Kidney (tissue), 14 donors: ENCODE measurements around the gene GNG7. TPM values are rescaled to one million over a fixed set of nuclear protein-coding genes. Genes with fewer than 3 reads are reported as not detected.
A peak's percentile ranks its signal among the peaks of the same experiment; 100 is the strongest.

ENCODE experiments used
- DNase-seq, 5 donors: peaks; one replicate each; pipeline ENCODE4 v3.0.0-alpha.2; 2013 to 2020
- FAIRE-seq: peaks from 2 replicates; lab custom pipeline; 2012; peaks lifted over from hg19 to GRCh38; lab: Jason Lieb, UNC
- H3K27ac ChIP-seq, 2 donors: one replicate each; pipeline ENCODE4 v1.7.0; 2013; ENCODE audit warnings: low read depth in 2 of 2, low read length in 2 of 2, inconsistent platforms in 1 of 2
- H3K27me3 ChIP-seq: one replicate; pipeline ENCODE4 v1.7.1; 2013; ENCODE audit warnings: low read length, inconsistent platforms; ENCODE audit not compliant: control insufficient read depth, insufficient read depth
- H3K36me3 ChIP-seq, 3 donors: one replicate each; pipeline versions ENCODE4 v1.7.0 to v1.7.1; 2013; ENCODE audit warnings: low read length in 3 of 3, control low read depth in 1 of 3, inconsistent platforms in 1 of 3; ENCODE audit not compliant: insufficient read depth in 3 of 3, control insufficient read depth in 2 of 3
- H3K4me1 ChIP-seq, 3 donors: one replicate each; pipeline versions ENCODE4 v1.7.0 to v1.7.1; 2013; ENCODE audit warnings: low read length in 3 of 3, inconsistent platforms in 1 of 3, low read depth in 1 of 3; ENCODE audit not compliant: control insufficient read depth in 2 of 3, insufficient read depth in 2 of 3
- H3K4me3 ChIP-seq, 3 donors: one replicate each; pipeline versions ENCODE4 v1.7.0 to v1.8.1; 2013; ENCODE audit warnings: low read length in 3 of 3, control low read depth in 1 of 3, inconsistent platforms in 1 of 3
- H3K9ac ChIP-seq, 3 donors: one replicate each; pipeline versions ENCODE4 v1.7.0 to v1.7.1; 2013; ENCODE audit warnings: low read length in 3 of 3, control low read depth in 1 of 3, inconsistent platforms in 1 of 3
- H3K9me3 ChIP-seq, 3 donors: one replicate each; pipeline versions ENCODE4 v1.7.0 to v1.7.1; 2013; ENCODE audit warnings: low read length in 3 of 3, control low read depth in 1 of 3, inconsistent platforms in 1 of 3; ENCODE audit not compliant: control insufficient read depth in 2 of 3, insufficient read depth in 1 of 3
- intact Hi-C: fragments of 100-400 bp; cut with DNase I; formaldehyde crosslinking; loops from one replicate; pipeline ENCODE4 v1.11.1; 2022
- polyA plus RNA-seq: library from polyadenylated mRNA; stranded (reverse); fragments of 350-450 nt; fragmentation: Illumina TruSeq; extraction: RNeasy Lipid Tissue Mini Kit (QIAGEN cat#74804); gene quantifications from one replicate; pipeline ENCODE4 v1.2.3, GENCODE V29; 2014; ENCODE audit warnings: low read depth, low replicate concordance; ENCODE audit not compliant: insufficient read depth
- total RNA-seq: library from RNA; stranded (reverse); fragmentation: NEBNext Ultra II Directional; extraction: Animal tissue kit (Norgen Biotek cat#: 25700); gene quantifications from one replicate; pipeline ENCODE4 v1.2.1, GENCODE V29; 2021
- TF ChIP-seq, protein P1 (sequence below): IDR thresholded peaks from 3 replicates; pipeline ENCODE4 v1.5.1; 2012; ENCODE audit warnings: mild to moderate bottlenecking, moderate library complexity, borderline replicate concordance; ENCODE audit not compliant: insufficient read depth; ENCODE audit errors: extremely low read depth
- donor health status: control.
- donor health status: control.
- donor health status: control.
- donor health status: control.
- donor health status: control.
- donor health status: DM: yes; HTN: yes; CAD: no.
- donor health status: Normal renal cell carcinoma (clear cell type).

GNG7 gene
- total and polyA plus RNA-seq, 2 donors from 2014 or later, result 9.9 to 13.4 TPM

- DNase-seq, result peak in 2 of 5 donors; percentile 19 to 43
- no peaks in the 10 kb centered on the region for H3K9me3 ChIP-seq
- no peak overlapping the region for H3K4me3 ChIP-seq
- FAIRE-seq, result no peak
- intact Hi-C loops, result no loop called here
- H3K4me1 ChIP-seq, result peaks cover 0 to 8% (median 3%) of the 10 kb centered on the region in 3 donors
- peaks cover 6% of the 10 kb centered on the region for H3K27me3 ChIP-seq
- TF ChIP-seq, protein P1, sequence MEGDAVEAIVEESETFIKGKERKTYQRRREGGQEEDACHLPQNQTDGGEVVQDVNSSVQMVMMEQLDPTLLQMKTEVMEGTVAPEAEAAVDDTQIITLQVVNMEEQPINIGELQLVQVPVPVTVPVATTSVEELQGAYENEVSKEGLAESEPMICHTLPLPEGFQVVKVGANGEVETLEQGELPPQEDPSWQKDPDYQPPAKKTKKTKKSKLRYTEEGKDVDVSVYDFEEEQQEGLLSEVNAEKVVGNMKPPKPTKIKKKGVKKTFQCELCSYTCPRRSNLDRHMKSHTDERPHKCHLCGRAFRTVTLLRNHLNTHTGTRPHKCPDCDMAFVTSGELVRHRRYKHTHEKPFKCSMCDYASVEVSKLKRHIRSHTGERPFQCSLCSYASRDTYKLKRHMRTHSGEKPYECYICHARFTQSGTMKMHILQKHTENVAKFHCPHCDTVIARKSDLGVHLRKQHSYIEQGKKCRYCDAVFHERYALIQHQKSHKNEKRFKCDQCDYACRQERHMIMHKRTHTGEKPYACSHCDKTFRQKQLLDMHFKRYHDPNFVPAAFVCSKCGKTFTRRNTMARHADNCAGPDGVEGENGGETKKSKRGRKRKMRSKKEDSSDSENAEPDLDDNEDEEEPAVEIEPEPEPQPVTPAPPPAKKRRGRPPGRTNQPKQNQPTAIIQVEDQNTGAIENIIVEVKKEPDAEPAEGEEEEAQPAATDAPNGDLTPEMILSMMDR, result no peak
- no peak overlapping the region for H3K9ac ChIP-seq
- H3K36me3 ChIP-seq, result no peaks in the 10 kb centered on the region
- H3K27ac ChIP-seq, result no peak overlapping the region
Measured at GRCh38 chr19:2700660-2701360, 1.7 kb downstream of the GNG7 start.

DNA sequence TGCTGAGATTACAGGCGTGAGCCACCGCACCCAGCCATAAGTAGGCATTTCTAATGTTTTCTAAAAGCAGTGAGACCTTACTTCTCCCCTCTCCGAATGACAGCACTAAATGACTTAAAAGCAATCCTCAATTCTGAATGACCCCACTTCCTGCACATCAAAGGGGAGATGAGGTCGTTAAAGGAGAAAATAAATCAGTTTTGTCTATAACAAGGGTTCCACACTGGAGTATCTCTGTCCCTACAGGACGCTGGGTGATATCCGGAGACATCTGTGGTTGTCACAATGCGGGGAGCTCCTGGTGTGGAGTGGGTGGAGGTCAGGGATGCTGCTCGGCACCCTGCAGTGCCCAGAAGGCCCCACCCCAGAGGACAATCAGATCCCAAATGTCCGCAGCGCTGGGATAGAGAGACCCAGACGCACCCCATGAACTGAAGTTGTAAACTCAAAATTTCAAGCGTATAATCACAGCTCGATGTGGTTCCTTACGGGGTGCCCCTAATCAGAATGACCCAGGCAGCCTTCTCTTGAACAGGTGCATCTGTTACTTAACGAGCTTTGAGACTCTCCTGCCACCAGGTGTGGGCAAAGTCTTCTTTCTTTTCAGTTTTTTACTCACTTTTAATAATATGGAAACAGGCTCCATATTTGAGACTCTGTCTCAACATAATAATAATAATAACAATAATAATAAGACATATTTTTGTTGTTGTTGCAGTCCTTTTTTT is 2.9 kb downstream of the GNG7 start:
- FAIRE-seq (no peak), DNase-seq (no peak)
- Histone ChIP-seq H3K4me3 (no peak overlapping the region), H3K9ac (no peak overlapping the region), H3K27me3 (peaks cover 6% of the 10 kb centered on the region), H3K4me1 (peaks cover 0 to 8% (median 5%) of the 10 kb centered on the region in 3 donors), H3K9me3 (no peaks in the 10 kb centered on the region), H3K27ac (no peak overlapping the region), H3K36me3 (no peaks in the 10 kb centered on the region)
- TF ChIP-seq, protein P1, result no peak
- intact Hi-C loops, result no loop called here

- Histone ChIP-seq H3K27ac (no peak overlapping the region), H3K9me3 (no peaks in the 10 kb centered on the region), H3K27me3 (no peaks in the 10 kb centered on the region), H3K36me3 (no peaks in the 10 kb centered on the region), H3K4me3 (no peak overlapping the region), H3K4me1 (peaks cover 0 to 2% (median 0%) of the 10 kb centered on the region in 3 donors), H3K9ac (no peak overlapping the region)
- DNase-seq (no peak), FAIRE-seq (no peak)
- TF ChIP-seq, protein P1, result no peak
- intact Hi-C loops, result no loop called here
Measured at GRCh38 chr19:2694196-2694595, 8.3 kb downstream of the GNG7 start.
